OCI-LY1 (cell line): ENCODE data around the gene ALDH3A1.

ENCODE experiments used
- H2AFZ ChIP-seq: fragments of 200-600 bp; sonication (generic), shearing (Covaris generic); 2 replicates; pipeline ENCODE4 v1.6.0; 2014; ENCODE audit warnings: antibody characterized with exemption, mild to moderate bottlenecking, low read length
- H3F3A ChIP-seq: fragments of 200-600 bp; sonication (generic), shearing (Covaris generic); 2 replicates; pipeline ENCODE4 v1.6.0; 2014; ENCODE audit warnings: mild to moderate bottlenecking, antibody characterized with exemption, low read length, moderate library complexity; ENCODE audit not compliant: insufficient read depth
- H3K27ac ChIP-seq: fragments of 200-600 bp; sonication (generic); 2 replicates; pipeline ENCODE4 v1.5.1; 2014; ENCODE audit warnings: low read length, mixed run types, mild to moderate bottlenecking, low read depth; ENCODE audit not compliant: poor library complexity, severe bottlenecking
- H3K27me3 ChIP-seq: fragments of 200-600 bp; sonication (generic); 2 replicates; pipeline ENCODE4 v1.6.0; 2014; ENCODE audit warnings: antibody characterized with exemption, mild to moderate bottlenecking, low read length, moderate library complexity; ENCODE audit not compliant: insufficient read depth
- H3K36me3 ChIP-seq: fragments of 200-600 bp; sonication (generic); 2 replicates; pipeline ENCODE4 v1.6.1; 2014; ENCODE audit warnings: mild to moderate bottlenecking, antibody characterized with exemption, low read length, moderate library complexity, mixed read lengths; ENCODE audit not compliant: insufficient read depth
- H3K4me1 ChIP-seq: fragments of 200-600 bp; sonication (generic); 2 replicates; pipeline ENCODE4 v1.5.1; 2014; ENCODE audit warnings: mild to moderate bottlenecking, low read length, moderate library complexity; ENCODE audit not compliant: insufficient read depth, severe bottlenecking
- H3K4me2 ChIP-seq: fragments of 200-600 bp; sonication (generic), shearing (Covaris generic); 2 replicates; pipeline ENCODE4 v1.6.1; 2014; ENCODE audit warnings: low read length
- H3K4me3 ChIP-seq: fragments of 200-600 bp; sonication (generic); 2 replicates; pipeline ENCODE4 v1.5.1; 2014; ENCODE audit warnings: low read length, low read depth, mild to moderate bottlenecking, mixed read lengths; ENCODE audit not compliant: poor library complexity, severe bottlenecking
- H3K79me2 ChIP-seq: fragments of 200-600 bp; shearing (Covaris generic); 2 replicates; pipeline ENCODE4 v1.6.1; 2016; ENCODE audit warnings: mixed run types, low read length, mixed read lengths; ENCODE audit not compliant: insufficient read depth
- H3K9ac ChIP-seq: fragments of 200-600 bp; sonication (generic), shearing (Covaris generic); 2 replicates; pipeline ENCODE4 v1.6.1; 2014; ENCODE audit warnings: mild to moderate bottlenecking, low read length, mixed read lengths
- H3K9me2 ChIP-seq: fragments of 200-600 bp; sonication (generic), shearing (Covaris generic); 2 replicates; pipeline ENCODE4 v1.6.1; 2014; ENCODE audit warnings: low read depth, mild to moderate bottlenecking, low read length, mixed read lengths
- H3K9me3 ChIP-seq: fragments of 200-600 bp; shearing (Covaris generic); 2 replicates; pipeline ENCODE4 v1.6.1; 2014; ENCODE audit warnings: low read length, mixed read lengths
- H4K20me1 ChIP-seq: fragments of 200-600 bp; sonication (generic), shearing (Covaris generic); 2 replicates; pipeline ENCODE4 v1.6.0; 2016; ENCODE audit warnings: mild to moderate bottlenecking, low read length; ENCODE audit not compliant: insufficient read depth
- CTCF ChIP-seq: fragments of 200-600 bp; sonication (generic), shearing (Covaris generic); IDR thresholded peaks from 2 replicates; pipeline ENCODE4 v1.5.1; 2017; ENCODE audit warnings: mild to moderate bottlenecking, antibody characterized with exemption, low read length, moderate library complexity, mixed read lengths
- EZH2 ChIP-seq: fragments of 200-600 bp; sonication (generic), shearing (Covaris generic); IDR thresholded peaks from 2 replicates; pipeline ENCODE4 v1.8.0; 2017; ENCODE audit warnings: borderline replicate concordance, mixed run types, mild to moderate bottlenecking, antibody characterized with exemption, low read length, moderate library complexity, mixed read lengths

ALDH3A1 gene

GRCh38 chr17:19713901-19714361, 34.2 kb downstream of the ALDH3A1 start:
- no peak overlapping the region for H3K27ac ChIP-seq
- no peaks in the 10 kb centered on the region for H3K4me1 ChIP-seq

GRCh38 chr17:19713462-19713861, 34.6 kb downstream of the ALDH3A1 start:
- H2AFZ ChIP-seq: no peak overlapping the region
- no peak overlapping the region for H3K9ac ChIP-seq
- no peak overlapping the region for H3K4me3 ChIP-seq
- H3F3A ChIP-seq: no peaks in the 10 kb centered on the region
- H3K4me2 ChIP-seq: no peak overlapping the region
- no peaks in the 10 kb centered on the region for H3K4me1 ChIP-seq
- H4K20me1 ChIP-seq: no peaks in the 10 kb centered on the region
- no peaks in the 10 kb centered on the region for H3K27me3 ChIP-seq
- H3K9me3 ChIP-seq: no peaks in the 10 kb centered on the region
- no peak overlapping the region for H3K27ac ChIP-seq
- H3K79me2 ChIP-seq: no peaks in the 10 kb centered on the region
- TF ChIP-seq CTCF (no peak), EZH2 (no peak)
- H3K36me3 ChIP-seq: no peaks in the 10 kb centered on the region
- H3K9me2 ChIP-seq: no peaks in the 10 kb centered on the region

More at GRCh38 chr17:19713901-19714361, 34.2 kb downstream of the ALDH3A1 start:
- no peak overlapping the region for H3K9ac ChIP-seq
- H3K9me2 ChIP-seq: no peaks in the 10 kb centered on the region
- H3K27me3 ChIP-seq: no peaks in the 10 kb centered on the region
- no peak for TF ChIP-seq CTCF
- no peak for TF ChIP-seq EZH2
- H3K4me2 ChIP-seq: no peak overlapping the region
- H3K9me3 ChIP-seq: no peaks in the 10 kb centered on the region
- no peaks in the 10 kb centered on the region for H3K36me3 ChIP-seq
- H4K20me1 ChIP-seq: no peaks in the 10 kb centered on the region
- H3K79me2 ChIP-seq: no peaks in the 10 kb centered on the region
- H2AFZ ChIP-seq: no peak overlapping the region
- H3F3A ChIP-seq: no peaks in the 10 kb centered on the region
- H3K4me3 ChIP-seq: no peak overlapping the region

GRCh38 chr17:19712436-19713004, 35.6 kb downstream of the ALDH3A1 start:
- Histone ChIP-seq H3K4me1 (no peaks in the 10 kb centered on the region), H4K20me1 (no peaks in the 10 kb centered on the region), H3K79me2 (no peaks in the 10 kb centered on the region), H3K27ac (no peak overlapping the region), H3K36me3 (no peaks in the 10 kb centered on the region), H2AFZ (no peak overlapping the region), H3K27me3 (no peaks in the 10 kb centered on the region), H3K4me2 (no peak overlapping the region), H3K9me3 (no peaks in the 10 kb centered on the region), H3F3A (no peaks in the 10 kb centered on the region), H3K4me3 (no peak overlapping the region), H3K9ac (no peak overlapping the region), H3K9me2 (no peaks in the 10 kb centered on the region)
- TF ChIP-seq CTCF (no peak), EZH2 (no peak)
